Activated naive CD8-positive, alpha-beta T cell treated with anti-CD3 and anti-CD28 coated beads, Interleukin-2, amount 10 ng/mL, durations not matched to agents 7 days and 5 days (primary cell): ENCODE results near the gene GPR158. TPM values are rescaled to one million over a fixed set of nuclear protein-coding genes. Genes with fewer than 3 reads are reported as not detected.

Experiments used
- ATAC-seq: fragments of 150-1000 bp; cut with Tn5 transposase; one replicate; pipeline ENCODE4 v1.10.0; 2021; ENCODE audit warnings: low read depth, moderate library complexity
- POLR2A ChIA-PET: fragments of 350-600 bp; sonication (Branson Sonifier 250); formaldehyde crosslinking; loops from one replicate; lab custom pipeline; 2021; ENCODE audit warnings: antibody characterized with exemption; lab: Charles Lee
- DNase-seq: peaks from one replicate; pipeline ENCODE4 v3.0.0; 2021
- H3K27ac Mint-ChIP-seq: one replicate; pipeline ENCODE4 v1.8.0; 2022; ENCODE audit warnings: mild to moderate bottlenecking, mixed read lengths
- H3K27me3 Mint-ChIP-seq: one replicate; pipeline ENCODE4 v1.8.0; 2022; ENCODE audit warnings: mild to moderate bottlenecking, moderate library complexity, mixed read lengths
- H3K36me3 Mint-ChIP-seq: one replicate; pipeline ENCODE4 v1.8.0; 2021; ENCODE audit warnings: mild to moderate bottlenecking, mixed read lengths
- H3K4me1 Mint-ChIP-seq: one replicate; pipeline ENCODE4 v1.8.0; 2021; ENCODE audit warnings: mixed read lengths
- H3K4me3 Mint-ChIP-seq: one replicate; pipeline ENCODE4 v1.8.0; 2022; ENCODE audit warnings: mild to moderate bottlenecking, moderate library complexity, mixed read lengths
- H3K9me3 Mint-ChIP-seq: one replicate; pipeline ENCODE4 v1.8.0; 2021; ENCODE audit warnings: mixed read lengths
- total RNA-seq, 2 experiments: library from RNA; stranded (reverse); gene quantifications; one replicate each; pipeline ENCODE4 v1.2.3, GENCODE V29; 2021

The GPR158 gene
- total RNA-seq, 2 experiments from 2014 or later = not detected

GRCh38 chr10:25633542-25633941 is 458.7 kb downstream of the GPR158 start:
- ATAC-seq = no peak
- H3K9me3 Mint-ChIP-seq = peaks cover 4% of the 10 kb centered on the region
- POLR2A ChIA-PET = no interaction called here
- no peaks in the 10 kb centered on the region for H3K36me3 Mint-ChIP-seq
- no peaks in the 10 kb centered on the region for H3K27me3 Mint-ChIP-seq
- H3K27ac Mint-ChIP-seq = no peak overlapping the region
- no peaks in the 10 kb centered on the region for H3K4me1 Mint-ChIP-seq
- H3K4me3 Mint-ChIP-seq = no peak overlapping the region
- no peak for DNase-seq

- ATAC-seq = no peak
- Mint-ChIP-seq H3K4me1 (no peaks in the 10 kb centered on the region), H3K27ac (no peak overlapping the region), H3K36me3 (no peaks in the 10 kb centered on the region), H3K9me3 (peaks cover 4% of the 10 kb centered on the region), H3K4me3 (no peak overlapping the region), H3K27me3 (no peaks in the 10 kb centered on the region)
- DNase-seq = no peak
- POLR2A ChIA-PET = no interaction called here
Measured at GRCh38 chr10:25639646-25640045, 464.8 kb downstream of the GPR158 start.

- no peaks in the 10 kb centered on the region for H3K4me1 Mint-ChIP-seq
- DNase-seq = no peak
- no peak for ATAC-seq
- H3K27ac Mint-ChIP-seq = no peak overlapping the region
- peaks cover 4% of the 10 kb centered on the region for H3K9me3 Mint-ChIP-seq
- H3K27me3 Mint-ChIP-seq = no peaks in the 10 kb centered on the region
- no peaks in the 10 kb centered on the region for H3K36me3 Mint-ChIP-seq
- POLR2A ChIA-PET = no interaction called here
- no peak overlapping the region for H3K4me3 Mint-ChIP-seq
Measured at GRCh38 chr10:25641595-25641994, 466.8 kb downstream of the GPR158 start.

- DNase-seq = no peak
- no peak for ATAC-seq
- Mint-ChIP-seq H3K9me3 (no peaks in the 10 kb centered on the region), H3K4me3 (no peak overlapping the region), H3K27me3 (no peaks in the 10 kb centered on the region), H3K4me1 (no peaks in the 10 kb centered on the region), H3K36me3 (no peaks in the 10 kb centered on the region), H3K27ac (no peak overlapping the region)
- POLR2A ChIA-PET = no interaction called here
Measured at GRCh38 chr10:25642721-25643120, 467.9 kb downstream of the GPR158 start.

GRCh38 chr10:25646371-25646770 is 471.6 kb downstream of the GPR158 start:
- POLR2A ChIA-PET = no interaction called here
- DNase-seq (no peak), ATAC-seq (no peak)
- H3K36me3 Mint-ChIP-seq = no peaks in the 10 kb centered on the region
- H3K4me1 Mint-ChIP-seq = no peaks in the 10 kb centered on the region
- no peaks in the 10 kb centered on the region for H3K27me3 Mint-ChIP-seq
- H3K27ac Mint-ChIP-seq = no peak overlapping the region
- H3K4me3 Mint-ChIP-seq = no peak overlapping the region
- no peaks in the 10 kb centered on the region for H3K9me3 Mint-ChIP-seq

GRCh38 chr10:25651534-25651933 is 476.7 kb downstream of the GPR158 start:
- Mint-ChIP-seq H3K36me3 (no peaks in the 10 kb centered on the region), H3K9me3 (no peaks in the 10 kb centered on the region), H3K4me3 (no peak overlapping the region), H3K4me1 (no peaks in the 10 kb centered on the region), H3K27ac (no peak overlapping the region), H3K27me3 (no peaks in the 10 kb centered on the region)
- POLR2A ChIA-PET = no interaction called here
- DNase-seq (no peak), ATAC-seq (no peak)

Other genes with a start within 250 kb of the GPR158 start
- gene PRTFDC1, start 222.4 kb upstream of the GPR158 start, total RNA-seq = 1 to 10 TPM; 1.5 to 2.0 TPM
- not detected for gene ENKUR, start 158.8 kb upstream of the GPR158 start, total RNA-seq
- 1 to 10 TPM; 4.2 to 4.7 TPM for gene THNSL1, start 158.4 kb upstream of the GPR158 start, total RNA-seq